HG03039 (cell line): Measurements from ENCODE around the gene GRID1.
"Not testable (repeated sequence)": the region's sequence is repeated elsewhere in the genome, so short reads cannot be mapped to it uniquely, and the experiment has no call there.

Experiments used
- ATAC-seq: cut with Tn5 transposase; IDR thresholded peaks from one replicate; pipeline ENCODE4 v1.9.1; 2021; ENCODE audit warnings: mild to moderate bottlenecking, moderate library complexity; ENCODE audit not compliant: unreplicated experiment

GRID1 gene

DNA sequence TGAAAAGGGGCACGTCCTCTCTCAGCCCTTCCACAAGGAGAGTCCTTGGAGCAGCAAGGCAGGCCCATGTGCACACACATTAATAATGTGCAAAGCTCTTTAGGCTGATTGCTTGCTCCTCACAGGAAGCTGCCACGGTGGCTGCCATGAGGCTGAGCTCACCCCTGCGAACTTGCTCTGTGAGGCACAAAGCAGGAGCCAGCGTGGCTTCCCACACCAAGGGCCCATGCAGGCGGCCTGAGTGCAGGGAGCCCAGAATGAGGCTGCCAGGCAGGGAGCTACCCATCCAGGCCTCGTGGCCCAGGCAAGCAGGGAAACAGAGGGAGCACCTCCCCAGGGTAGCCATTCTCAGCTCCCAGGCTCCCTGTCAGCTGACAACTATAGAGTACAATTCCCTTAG lies 242.9 kb downstream of the GRID1 start:
- no peak for ATAC-seq

DNA sequence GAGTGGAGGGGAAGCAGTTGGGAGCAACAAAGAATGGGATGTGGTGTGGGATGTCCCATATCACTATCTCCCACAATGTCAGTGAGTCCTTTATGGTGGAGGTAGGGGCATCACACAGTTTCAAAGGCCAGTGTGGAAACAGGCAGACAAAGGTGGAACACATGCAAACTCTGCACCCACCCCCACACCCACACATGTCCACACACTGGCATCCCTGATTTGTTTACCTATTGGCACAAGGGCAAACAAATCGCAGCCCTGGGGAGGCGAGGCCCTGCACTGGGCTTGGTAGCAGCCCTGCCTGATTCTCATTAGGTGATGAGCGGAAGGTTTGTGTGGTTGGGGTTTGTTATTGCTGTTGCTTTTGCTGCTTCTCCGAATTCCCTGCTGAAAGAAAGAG lies 243.3 kb downstream of the GRID1 start:
- ATAC-seq = no peak

DNA sequence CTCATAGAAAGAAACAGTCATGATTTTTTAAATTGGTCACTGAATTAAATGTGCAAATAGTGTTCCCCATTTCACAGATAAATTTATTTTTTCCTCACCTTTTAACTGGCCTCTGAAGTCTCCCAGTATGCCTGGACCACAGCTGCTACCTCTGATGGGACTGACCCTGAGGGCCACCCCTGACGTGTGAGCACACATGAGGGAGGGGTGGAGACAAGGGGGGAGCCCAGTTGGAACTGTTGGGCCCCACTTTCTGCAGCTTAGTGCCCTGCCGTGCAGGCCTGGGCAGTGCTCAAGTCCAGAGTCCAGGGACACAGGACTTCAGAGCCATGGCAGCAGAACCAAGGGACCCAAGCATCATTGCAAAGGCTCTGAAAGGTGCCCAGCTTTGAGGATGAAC lies 243.9 kb downstream of the GRID1 start:
- no peak for ATAC-seq

DNA sequence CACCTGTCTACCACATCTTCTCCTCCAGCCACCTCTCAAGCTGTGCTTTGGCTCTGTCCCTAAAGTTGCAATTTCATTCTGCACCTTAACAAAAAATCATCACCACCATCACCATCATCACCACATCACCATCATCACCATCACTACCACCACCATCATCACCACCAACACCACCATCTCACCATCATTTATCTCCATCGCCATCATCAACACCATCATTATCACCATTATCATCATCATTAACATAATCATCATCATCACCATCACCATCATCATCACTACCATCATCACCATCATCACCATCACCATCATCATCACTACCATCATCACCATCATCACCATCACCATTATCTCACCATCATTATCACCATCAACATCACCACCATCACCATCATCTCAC lies 245.4 kb downstream of the GRID1 start:
- no peak for ATAC-seq

DNA sequence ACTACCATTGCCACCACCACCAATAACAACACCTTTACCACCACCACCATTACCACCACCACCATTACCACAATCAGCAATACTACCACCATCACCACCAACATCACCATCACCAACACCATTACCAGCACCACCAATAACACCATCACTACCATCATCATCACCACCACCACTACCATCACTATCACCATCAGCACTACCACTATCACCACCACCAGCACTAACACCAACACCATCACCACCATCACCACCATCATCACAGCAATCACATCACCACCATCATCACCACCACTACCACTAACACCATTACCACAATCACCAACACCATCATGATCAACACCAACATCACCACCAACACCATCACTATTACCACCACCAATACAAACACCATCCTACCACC lies 249.5 kb downstream of the GRID1 start:
- ATAC-seq = no peak

DNA sequence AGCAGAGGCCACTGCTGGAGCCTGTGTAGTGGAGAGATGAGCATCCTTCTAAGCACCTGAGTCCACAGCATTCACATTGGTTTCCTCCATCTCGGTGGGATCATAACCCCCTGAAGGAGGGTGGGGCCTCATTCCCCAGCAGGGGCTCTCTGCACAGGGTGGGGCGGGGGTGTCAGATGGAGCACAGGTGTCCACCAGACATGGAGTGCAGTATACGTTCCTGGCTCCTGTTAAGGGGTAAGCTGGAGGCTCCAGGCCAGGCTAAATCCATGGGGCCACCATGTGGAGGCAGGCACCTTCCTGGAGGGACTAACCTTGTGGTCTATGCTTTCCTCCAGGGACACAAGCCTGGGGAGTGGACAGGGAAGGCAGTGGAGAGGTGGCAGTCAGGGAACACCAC lies 252.6 kb downstream of the GRID1 start:
- ATAC-seq = no peak

DNA sequence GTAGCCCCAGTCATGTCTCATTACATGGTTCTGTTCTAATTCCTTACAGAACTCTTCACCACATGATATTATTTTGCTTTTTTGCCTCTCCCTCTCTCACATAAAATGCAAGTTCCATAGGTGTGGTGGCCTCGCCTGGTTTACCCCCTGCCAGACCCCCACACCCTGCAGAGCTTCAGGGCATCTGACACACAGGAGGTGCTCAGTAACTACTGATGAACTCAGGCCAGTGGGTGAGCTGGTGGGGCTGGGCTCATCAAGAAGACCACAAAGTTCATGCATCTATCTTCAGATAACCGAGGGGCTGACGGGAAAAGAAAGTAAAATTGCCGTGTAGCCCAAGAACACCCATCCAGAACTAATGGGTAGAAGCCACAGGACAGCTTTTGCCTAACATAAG lies 253.1 kb downstream of the GRID1 start:
- ATAC-seq = no peak

DNA sequence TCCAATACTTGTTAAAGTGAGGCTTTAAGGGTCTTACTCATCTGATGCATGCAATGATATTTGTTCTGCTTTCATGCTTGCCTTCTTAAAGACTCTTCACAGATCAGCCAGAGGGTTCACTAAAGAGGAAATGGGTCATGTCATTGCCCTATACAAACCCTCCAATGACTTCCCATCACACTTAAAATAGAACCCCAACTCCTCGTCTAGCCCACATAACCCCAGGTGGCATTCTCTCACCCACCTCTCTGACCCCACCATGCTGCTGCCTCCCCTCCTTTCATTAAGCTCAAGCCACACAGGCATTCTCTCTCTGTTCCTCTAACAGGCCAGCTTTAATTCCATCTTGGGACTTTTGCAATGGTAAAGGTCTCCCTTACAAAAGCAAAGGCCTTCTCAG lies 253.6 kb downstream of the GRID1 start:
- no peak for ATAC-seq

DNA sequence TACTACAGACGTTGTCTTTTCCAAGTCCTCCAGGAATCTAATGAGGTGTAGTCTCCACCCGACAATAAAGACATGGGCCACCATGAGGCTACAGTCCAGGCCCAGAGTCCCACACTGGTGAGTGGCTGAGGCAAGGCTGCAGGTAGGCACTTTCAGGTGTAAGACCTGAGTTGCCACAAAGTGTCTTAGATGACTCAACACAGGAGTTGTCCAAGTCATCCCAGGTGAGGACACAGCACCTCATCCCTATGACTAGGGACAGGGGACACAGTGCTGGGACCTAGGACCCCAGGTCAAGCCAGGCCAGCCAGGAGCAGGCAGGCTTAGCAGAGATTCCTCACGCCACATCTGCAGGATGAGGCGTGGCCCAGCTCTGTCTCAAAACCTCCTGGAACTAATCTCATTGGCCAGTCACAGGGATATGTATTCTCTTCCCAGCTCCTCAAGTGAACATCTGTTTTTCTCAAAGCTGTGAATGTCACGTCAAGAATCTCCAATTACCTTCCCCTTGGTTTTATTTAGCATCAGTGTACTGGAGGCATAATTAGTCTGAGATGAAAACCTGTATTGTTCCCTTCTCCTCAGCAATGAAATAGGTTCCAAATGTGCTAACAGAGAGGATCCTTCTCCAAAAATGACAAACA lies 254.6 kb downstream of the GRID1 start:
- ATAC-seq = no peak

DNA sequence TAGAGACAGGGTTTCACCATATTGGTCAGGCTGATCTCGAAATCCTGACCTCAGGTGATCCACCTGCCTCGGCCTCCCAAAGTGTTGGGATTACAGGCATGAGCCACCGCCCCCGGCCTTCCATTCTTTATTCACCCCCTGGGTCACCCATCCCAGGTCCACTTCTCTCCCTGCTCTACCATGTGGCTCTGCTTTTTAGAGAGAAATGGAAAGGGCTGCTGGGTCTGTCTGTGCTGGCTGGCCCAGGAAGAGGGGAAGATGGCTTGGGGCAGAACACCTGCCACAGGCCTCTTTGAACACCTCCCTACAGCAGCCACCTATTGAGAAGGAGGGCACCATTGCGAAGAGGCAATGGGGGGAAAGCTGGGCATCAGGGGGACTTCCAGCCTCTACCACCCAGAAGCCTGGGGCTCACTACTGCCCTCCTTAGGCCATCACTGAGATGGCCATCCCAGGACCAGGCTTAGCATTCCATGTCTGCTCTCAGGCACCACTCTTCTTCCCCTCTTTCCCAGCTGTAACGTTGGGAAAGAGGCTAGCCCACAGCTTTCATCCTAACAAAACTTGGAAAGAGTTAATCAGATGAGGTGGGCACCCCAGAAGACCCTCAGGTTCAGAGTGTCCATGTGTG lies 256.3 kb downstream of the GRID1 start:
- ATAC-seq = no peak

DNA sequence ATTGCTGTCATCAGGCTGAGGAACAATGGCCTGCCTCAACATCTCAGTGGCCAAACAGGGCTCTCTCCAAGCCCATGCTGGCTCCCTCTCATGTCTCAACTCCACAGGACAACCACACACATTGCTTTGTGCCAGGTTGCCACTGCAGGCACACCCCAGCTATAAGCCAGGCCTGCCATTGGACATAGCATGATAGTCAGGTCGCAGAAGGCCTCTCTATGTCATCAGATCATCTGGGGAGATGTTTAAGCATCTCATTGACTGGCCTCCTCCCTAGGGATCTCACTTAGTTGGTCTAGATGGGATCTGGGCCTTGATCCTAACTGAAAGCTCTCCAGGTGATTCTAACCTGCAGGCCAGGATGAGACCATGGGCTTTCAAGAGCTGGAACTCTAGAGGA lies 257.2 kb downstream of the GRID1 start:
- ATAC-seq = no peak

DNA sequence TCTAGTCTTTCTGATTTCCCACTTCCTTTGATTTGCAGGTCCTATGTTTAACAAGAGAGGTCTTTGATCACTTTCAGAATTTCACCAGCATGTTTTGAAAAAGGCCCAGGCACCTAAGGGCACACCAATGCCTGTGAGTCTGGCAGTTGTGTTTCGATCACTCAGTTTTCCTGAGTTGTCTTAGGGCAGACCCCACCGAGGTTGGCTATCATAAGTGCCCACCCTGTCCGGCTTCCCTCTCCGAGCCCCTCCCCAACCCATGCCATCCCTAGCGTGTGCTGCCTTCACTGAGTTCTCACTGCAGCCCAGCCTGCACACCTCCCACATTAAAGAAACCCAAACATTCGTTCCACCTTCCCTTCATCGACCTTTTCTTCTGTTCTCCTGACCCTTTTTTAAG lies 257.9 kb downstream of the GRID1 start:
- ATAC-seq = no peak

DNA sequence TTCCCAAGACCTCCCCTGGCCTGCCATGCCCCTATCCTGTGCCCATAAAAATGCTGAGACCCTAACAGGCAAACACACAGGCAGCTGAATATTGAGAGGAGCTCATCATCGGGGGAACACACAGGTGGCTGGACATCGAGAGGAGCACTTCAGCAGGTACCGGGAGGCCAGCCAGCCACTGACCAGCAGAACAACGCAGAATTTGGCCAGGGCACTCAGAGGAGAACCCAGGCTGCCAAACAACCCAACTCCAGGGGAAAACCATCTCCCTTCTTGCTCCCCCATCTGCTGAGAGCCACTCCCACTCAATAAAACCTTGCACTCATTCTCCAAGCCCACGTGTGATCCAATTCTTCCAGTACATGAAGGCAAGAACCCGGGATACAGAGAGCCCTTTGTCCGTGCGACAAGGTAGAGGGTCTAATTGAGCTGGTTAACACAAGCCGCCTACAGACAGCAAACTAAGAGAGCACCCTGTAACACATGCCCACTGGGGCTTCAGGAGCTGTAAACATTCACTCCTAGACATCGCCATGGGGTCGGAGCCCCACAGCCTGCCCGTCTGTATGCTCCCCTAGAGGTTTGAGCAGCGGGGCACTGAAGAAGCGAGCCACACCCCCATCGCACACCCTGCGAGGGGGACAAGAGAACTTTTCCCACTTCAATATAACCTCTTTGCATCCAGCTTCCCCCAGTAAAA lies 258.8 kb downstream of the GRID1 start:
- ATAC-seq = not testable (repeated sequence)

DNA sequence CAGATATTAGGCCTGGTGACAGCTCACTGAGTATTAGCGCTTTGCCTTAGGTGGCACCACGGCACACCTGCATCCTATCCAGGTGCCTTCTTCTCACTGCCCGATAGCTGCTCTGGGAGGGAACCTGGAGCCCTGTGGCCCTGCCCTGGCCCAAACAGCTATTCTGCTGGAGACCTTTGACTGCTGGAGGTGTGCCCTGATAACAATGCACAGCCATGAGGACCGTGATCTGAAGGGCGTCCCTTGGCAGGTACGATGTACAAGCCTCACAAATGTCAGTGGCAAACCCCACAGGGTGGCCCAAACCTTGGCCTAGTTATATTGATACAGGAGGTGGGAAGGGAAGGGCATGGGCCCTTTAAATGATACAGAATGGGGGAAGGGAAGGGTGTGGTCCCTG lies 259.5 kb downstream of the GRID1 start:
- no peak for ATAC-seq

DNA sequence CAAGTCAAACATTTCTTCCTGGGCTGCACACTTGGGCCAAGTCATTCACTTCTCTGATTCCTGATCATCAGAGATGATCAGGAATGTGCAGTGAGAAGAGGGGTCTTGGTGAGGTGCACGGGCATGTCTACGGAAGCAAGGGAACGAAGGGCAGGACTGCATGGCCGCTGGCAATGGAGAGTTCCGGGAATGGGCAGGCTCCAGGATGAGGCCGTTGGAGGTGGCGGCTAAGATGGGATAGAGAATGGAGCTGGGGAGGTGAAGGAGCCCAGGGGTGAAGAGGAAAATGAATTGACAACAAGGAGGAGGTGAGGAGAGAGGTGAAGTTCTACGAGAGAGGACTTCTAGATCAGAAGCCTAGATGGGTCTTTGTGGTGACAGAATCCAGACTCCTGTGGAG lies 260.0 kb downstream of the GRID1 start:
- no peak for ATAC-seq

DNA sequence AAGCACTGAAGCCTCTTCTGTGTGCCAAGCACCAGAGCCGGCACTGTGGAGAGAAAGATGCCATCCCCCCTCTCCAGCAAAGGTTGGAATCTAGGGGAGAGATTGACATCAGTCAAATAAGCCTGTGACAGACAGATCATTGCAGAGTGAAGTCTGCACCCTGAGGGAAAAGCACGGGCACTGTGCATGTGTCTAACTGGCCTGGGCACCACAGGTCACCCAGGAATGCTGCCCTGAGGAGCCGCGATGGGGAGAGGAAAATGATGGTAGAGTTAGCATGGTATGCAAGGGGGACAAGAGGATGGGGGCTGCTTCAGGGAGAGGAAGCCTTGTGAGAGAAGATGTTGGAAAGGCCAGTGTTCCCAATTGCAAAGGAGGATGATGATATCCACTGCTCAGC lies 261.0 kb downstream of the GRID1 start:
- no peak for ATAC-seq

DNA sequence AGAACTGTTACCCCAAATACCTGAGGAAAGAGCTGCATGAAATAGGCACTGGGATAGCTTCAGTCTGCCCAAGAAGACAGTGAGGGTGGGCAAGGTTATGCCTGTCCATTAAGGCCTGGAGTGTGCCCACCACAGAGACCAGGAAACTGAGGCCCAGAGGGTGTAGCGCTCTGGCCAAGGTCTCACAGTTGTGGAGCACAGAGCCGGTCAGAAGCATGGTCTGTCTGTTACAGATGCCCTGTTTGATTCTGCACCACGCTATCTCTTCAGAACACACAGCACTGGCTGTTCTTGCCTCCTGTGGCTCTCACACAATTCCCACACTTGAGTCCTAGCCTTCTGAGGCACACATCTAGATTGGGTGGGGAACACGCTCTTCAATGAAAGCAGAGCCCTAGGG lies 261.4 kb downstream of the GRID1 start:
- ATAC-seq = no peak

DNA sequence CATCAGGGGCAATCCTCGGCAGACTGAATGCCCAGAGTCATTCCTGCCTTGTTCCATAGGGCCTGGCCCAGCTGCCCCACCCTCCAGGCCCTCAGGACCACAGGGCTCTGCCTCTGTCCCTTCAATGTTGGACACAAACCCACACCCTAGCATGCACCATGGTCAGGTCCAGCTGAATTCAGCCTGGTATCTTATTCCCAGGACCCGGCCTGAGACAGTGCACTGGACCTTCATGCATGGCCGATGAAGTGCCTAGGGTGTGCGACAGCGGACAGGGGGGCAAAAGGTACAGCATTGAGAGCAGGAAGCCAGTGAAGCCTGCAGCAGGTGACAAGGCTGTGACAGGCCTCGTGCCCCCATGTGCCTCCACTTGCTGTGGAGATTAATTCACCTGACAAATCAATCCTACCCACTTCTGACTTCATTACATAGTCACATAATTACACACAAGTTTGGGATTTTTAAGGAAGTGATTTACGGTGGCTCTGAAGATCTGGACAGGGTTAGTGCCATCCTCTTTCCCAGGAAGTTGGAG lies 261.9 kb downstream of the GRID1 start:
- no peak for ATAC-seq

DNA sequence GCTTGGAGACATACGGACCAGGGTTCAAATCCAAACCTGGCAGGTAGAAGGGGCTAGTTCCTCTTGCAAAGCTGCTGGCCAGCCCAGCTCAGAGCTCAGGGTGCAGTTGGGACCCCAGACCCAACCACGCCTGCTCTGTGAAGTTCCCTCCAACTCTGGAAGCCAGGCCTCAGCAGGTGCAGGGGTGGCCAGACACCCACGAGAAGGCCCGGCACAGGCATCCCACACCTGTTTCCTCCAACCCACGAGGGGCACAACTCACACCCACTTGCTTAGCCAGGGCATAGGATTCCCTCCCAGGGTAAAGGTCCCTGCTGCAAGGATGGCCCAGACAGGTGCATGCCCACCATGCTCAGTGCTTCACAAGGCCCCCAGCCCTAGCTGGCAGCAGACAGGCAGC lies 262.4 kb downstream of the GRID1 start:
- ATAC-seq = no peak

DNA sequence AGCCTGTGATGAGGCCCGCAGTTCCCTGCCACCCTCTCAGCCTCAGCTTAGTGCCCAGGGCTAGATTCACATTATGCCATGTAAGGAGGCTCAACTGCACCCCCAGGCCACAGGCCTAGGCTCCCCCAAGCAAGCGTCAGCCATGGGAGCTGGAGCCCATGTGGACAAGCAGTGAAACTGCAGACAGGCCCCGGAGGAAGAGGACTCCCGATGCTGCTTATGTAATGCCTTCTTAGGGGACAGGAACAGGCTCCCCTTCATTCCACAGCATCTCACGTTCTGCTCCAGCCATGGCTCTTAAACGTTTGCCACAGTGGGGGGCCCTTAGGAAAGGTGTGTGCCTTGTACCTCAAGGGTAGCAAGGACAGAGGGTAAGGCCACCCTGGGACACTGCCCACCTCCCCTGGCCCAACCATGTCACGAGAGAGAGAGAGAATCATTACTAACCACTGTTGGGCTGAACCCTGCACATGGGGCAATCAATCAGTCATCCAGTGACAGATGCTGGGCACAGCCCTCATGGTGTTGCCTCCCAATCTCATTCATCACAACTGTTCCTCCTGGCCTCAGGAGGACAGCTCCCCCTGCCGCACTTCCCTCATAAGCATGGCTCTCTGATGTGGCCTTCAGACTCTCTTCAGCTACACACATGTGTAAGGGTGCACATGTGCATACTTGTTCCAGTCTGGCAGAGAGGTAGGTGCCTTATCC lies 263.0 kb downstream of the GRID1 start:
- no peak for ATAC-seq

DNA sequence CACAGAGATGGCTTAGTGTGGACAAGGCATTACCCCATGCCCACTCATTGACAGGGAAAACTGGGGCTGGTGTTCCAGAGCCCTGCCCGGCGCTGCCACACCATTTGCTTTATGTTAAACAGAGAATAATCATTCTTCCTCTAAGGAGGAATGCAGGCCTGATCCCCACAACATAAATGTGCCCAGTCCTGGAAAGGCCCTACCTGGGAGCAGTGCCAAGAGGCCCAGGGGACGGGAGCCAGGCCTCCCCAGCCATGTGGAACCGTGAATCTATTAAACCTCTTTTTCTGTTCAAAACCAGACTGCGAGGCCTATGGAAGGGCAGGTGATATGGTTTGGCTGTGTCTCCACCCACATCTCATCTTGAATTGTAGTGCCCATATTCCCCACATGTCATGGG lies 264.1 kb downstream of the GRID1 start:
- ATAC-seq = no peak

DNA sequence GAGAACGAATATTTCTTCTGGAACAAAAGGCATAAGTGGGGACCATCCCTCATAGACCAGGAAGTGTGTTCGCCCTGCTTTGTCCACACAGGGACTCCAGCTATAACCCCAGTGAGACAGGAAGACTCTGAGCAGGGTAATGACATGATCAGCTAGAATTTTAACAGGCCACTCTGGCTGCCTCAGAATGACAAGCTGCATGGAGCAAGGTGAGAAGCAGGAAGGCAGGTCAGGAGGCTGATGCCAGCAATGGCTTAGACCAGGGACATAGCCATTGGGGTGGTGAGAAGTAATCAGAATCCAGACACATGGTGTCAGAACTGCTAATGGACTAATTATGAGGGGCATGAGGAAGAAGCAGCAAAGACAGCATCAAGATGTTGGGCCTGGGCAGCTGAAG lies 264.6 kb downstream of the GRID1 start:
- ATAC-seq = no peak
